Activated naive CD4-positive, alpha-beta T cell (primary cell): Measurements from ENCODE around the gene DNAAF8.

Experiments used
- DNase-seq, 4 experiments: peaks; one replicate each; lab custom pipeline; 2025; lab: John Stamatoyannopoulos, UW

Gene DNAAF8

DNA sequence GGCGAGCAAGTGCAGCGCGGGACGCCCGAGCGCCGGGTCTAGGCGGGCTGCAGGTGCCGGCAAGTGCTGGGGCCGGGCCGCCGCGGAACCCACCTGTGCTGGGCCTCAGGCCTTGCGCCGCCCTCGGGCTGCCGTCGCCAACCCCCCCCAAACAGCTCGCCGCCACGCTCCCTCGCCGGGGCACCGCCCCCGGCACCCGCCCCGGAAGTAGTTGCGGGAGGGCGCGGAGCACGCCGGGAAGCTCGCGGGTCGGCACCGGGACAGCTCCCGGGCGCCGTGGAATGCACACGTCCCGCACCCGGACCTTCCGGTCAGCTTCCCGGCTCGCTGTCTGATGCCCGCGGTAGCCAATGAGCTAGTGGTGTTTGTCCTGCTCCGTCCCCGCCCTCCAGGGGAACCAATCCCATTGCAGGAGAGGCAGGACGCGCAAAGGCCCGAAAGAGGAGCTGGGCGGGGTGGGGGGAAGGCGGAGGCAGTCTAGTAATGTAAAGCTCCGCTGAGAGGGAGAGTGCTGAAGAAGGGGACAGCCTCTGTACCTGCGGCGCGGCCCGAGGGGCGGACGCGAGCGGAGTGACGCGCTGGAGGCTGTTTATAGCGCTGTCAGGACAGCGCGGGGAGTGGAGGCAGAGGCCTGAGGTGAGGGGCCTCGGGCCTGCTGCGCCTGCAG, at the start of gene DNAAF8, which contains the start of gene ANKS3:
DNAAF8 (plus strand) TSS at position 475 of the 667 bp plus-strand sequence. CDS start 1,978 bp downstream, outside the sequence.
ANKS3 (minus strand) TSS at position 209 of the 667 bp plus-strand sequence. CDS start 4,122 bp downstream, outside the sequence.
- DNase-seq, result peak; percentile 47 to 75 (median 61)

DNA sequence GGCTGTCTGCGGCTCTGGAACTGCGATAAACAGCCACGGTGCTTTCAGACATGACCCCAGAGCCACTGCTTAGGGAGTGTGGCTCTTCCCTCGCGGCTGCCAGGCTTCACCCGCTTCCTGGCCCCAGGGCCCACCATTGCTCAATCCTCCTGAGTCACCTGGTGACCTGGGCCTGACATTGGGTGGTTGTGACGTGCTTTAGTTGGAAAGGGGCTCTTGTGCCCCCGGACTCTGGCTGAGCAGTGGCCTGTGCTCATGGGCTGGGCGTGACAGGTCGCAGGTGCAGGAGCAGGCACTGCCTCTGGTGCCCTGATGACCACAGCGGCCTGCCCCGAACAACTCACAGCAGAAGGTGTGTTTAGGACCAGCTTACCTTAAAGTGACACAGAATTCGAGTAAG, 49.6 kb upstream of the DNAAF8 start:
- DNase-seq, result no peak

DNA sequence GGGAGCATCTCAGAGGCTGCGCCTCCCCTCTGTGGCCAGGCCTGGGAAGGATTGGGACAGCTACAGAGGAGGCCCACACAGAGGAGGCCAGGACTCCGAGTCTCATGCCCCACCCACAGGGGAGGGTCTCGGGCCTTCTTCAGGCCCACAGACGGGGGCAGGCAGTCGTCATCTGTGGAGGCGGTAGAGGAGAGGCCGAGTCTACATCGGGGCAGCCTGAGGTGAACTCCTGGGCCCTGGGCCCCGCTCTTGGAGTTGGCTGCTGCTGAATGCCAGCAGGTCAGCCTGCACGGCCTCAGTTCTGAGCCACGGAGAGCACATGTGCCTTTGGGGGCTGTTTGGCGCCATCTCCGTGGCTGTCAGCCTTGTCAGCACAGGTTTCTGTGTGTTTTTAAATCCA, 49.0 kb upstream of the DNAAF8 start:
- DNase-seq, result no peak

DNA sequence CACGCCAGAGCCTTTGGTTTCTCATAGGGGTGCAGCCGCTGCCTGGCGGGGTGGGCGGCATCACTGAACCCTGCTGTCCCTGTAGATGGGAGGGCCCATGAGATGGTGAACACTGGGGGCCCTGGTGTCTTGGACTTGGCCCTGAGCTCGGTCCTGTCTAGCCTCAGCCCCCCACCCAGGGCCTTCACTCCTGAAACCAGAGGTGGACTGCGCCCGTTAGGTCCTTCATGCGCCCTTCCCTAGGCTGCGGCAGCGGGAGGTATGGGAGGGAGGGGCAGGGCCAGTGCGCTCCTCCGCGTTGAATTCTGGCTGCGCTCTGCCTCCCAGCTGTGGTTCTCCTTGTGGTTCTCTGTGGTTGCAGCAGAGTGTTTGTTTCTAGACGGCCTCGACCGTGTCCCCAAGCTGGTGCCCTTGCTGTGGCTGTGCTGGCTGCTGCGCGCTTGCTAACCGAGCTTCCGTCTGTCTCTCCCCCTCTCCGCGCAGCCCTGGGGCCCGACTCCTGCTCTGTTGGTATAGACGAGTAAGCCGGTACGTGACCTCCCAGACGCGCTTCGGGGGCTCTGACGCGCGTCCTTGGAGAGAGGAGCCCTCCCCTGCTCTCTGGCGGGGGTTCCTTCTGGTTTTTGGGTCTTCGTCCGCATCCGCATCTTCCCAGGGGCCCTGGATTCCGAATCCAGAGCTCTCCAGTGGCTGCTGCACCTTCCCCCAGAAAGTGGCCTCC, 48.4 kb upstream of the DNAAF8 start:
- no peak for DNase-seq

DNA sequence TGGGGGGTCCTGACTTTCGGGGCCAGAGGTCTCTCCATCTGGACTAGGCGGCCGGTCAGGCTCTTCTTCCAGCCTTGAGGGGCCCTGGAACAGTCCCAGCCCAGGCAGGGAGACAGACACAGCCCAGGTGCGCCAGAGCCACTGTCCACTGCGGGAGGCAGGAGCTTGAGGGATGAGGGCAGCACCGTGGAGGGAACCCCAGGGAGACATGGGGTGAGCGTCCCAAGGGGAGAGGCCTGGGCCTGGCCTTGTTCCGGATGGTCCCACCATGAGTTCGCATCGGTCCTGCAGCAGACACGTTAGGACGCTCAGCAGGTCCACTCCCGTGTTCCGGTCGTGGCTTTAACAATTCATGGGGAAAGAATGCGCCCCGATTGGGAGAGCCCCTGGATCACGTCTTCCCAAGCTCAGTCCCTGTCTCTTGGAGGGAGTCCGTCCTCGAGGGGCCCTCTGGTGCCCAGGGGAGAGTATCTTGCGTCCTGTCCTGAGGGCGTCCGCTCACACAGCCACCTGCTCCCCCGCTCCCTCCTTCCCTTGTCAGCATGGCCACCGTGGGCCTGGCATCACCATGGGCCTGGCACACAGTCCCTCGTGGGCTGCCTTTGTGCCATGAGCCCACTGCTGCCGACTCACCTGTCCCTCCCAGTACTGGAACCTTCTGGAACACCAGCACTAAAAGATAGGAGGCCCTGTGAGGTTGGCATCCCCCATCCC, 47.7 kb upstream of the DNAAF8 start:
- DNase-seq, result no peak

DNA sequence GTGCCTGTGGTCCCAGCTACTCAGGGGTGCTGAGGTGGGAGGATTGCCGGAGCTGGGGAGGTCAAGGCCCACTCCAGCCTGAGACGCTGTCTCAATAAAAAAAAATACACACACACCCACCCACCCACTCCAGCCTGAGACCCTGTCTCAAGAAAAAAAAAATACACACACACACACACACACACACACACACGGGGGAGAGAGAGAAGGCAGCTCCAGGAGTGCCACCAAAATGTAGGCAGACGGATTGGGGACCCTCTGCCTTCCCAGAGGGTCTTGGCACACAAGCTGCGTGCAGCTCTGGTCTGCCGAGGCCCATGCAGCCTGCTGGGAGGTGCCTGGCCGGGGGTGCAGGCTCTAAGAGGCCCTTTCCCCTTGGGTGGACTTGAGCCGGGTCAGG, 46.9 kb upstream of the DNAAF8 start:
- DNase-seq, result no peak

DNA sequence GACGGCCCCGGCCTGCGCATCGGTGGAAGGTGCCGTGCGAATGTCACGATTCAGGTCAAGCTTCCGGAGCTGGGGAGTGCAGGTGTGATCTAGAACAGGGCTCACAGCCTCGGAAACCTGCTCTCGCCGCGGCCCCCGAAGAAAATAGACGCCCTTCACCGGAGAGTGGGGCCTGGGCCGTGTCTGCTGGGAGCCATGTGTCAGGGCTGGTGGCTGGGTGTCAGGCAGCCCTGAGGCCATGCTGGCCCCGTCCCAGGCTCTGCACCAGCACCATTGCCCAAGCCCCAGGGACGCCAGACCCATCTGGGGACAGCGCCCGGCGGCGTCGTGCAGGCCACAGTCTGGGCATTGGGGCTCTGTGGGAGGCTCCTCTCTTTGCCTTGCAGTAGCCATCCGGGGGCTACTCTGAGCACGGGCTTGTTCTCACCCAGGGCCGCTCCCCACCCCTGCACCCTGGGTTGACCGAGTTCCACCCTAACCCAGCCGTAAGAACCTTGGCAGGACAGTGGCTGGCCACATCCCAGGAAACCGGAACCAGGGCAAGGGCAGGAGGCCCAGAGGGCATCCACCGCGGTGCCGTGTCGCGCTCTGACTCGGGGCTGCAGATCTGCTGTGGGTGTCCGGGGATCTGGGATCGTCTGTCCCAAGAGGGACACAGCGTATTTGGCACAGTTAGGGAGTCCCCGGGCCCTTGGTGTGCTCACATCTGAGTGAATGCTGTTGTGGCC, 46.2 kb upstream of the DNAAF8 start:
- DNase-seq, result no peak

DNA sequence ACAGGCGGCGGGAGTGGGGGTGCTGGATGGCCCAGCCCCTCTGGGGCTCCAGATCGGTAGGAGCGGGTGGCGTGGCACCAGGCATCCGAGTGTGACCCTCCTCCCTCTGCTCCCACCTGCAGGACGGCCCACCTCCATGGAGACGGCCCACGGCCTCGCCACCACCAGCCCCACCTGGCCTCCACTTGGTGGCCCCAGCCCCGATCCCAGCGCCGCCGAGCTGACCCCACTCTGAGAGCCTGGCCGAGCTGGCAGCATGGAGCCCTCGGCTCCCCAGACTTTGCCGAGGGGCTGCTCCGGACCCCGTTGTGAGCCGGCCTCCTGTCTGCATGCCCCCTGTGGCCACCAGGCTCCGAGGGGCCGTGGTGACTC, 45.7 kb upstream of the DNAAF8 start:
- no peak for DNase-seq

DNA sequence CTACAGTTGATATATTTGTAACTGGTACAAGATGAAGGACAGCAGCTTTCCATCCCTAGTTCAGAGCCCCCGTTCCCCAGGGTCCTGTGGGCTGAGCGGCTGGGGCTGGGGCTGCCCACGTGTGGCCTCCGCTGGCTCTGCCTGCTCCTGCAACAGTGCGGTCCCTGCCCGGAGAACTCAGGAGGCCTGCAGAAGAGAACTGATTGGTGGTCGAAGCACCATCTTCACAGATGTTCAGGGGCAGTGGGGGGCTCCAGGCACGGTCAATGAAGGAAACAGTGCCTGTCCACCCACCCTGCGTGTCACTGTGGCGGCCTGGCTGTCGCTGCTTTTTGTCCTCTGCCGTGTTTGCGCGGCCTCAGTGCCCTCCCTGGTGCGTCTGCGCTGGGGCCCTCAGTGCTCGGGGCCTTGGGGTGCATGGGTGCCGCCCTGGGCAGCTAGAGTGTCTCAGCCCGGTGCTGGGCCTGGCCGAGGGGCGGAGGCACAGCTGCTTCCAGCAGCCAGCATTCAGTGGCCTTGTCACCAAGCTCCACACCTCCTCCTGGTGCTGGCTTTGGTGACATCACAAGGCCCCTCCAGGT, 45.2 kb upstream of the DNAAF8 start:
- no peak for DNase-seq

DNA sequence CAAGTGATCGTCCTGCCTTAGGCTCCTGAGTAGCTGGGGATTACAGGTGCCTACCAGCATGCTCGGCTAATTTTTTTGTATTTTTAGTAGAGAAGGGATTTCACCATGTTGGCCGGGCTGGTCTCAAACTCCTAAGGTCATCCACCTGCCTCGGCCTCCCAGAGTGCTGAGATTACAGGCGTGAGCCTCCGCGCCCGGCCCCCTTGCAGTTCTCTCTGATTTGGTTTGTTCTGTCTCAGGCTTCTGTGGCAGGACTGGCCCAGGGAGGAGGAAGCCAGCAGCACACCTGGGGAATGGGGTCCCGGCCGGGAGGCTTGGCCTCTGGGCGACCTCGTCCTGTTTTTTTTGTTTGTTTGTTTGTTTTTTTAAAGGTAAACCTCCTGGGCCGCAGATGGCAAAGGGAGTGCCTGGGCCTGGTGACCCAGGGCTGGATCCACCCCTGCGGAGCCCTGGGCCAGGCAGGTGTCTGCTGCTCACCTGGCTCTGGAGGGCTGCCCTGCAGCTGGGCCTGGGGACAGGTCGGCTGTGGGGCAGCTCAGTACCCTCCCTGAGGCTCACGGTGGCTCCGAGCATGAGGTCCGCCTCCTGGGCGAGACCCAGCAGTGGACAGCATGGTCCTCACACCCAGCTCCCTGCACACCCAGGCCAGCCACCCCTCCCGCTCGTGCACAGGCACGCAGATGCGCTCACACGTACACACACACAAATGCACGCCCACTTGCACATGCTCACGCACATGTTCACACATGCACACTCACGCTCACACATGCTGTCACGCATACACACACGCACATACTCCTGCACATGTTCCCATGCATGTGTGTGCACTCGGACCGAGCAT, 44.3 kb upstream of the DNAAF8 start:
- no peak for DNase-seq

DNA sequence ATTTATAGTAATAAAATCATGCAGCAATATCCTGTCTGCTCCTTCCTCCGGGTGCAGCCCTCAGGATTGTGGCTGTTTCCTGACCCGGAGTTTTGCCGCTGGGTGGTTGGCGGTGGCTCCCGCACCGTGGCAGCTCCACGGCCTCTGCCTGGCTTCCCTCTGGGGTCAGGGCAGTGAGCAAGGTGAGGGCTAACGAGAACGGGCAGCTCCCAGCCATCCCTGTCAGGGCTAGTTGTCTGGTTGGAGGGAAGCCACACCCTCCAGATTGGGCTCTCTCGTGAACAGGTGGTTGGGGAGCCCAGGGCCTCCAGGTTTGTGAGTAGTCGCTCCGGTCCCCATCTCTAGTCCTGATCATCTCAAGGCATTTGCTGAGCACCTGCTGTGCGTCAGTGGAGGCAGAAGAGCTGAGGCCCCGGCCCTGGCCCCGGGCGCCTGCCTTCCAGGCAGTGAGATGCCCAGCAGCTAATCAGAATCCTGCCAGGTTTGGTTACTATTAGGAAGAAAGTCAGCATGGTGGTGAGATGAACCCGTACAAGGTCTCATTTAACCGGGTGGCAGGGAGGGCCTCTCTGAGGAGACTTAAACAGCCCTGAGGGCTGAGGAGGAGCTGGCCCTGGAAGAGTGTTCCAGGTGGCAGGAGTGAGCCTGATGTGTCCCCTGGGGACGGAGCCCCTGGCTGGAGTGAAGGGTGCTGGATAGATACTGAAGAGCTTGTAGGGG, 43.2 kb upstream of the DNAAF8 start:
- DNase-seq, result no peak

DNA sequence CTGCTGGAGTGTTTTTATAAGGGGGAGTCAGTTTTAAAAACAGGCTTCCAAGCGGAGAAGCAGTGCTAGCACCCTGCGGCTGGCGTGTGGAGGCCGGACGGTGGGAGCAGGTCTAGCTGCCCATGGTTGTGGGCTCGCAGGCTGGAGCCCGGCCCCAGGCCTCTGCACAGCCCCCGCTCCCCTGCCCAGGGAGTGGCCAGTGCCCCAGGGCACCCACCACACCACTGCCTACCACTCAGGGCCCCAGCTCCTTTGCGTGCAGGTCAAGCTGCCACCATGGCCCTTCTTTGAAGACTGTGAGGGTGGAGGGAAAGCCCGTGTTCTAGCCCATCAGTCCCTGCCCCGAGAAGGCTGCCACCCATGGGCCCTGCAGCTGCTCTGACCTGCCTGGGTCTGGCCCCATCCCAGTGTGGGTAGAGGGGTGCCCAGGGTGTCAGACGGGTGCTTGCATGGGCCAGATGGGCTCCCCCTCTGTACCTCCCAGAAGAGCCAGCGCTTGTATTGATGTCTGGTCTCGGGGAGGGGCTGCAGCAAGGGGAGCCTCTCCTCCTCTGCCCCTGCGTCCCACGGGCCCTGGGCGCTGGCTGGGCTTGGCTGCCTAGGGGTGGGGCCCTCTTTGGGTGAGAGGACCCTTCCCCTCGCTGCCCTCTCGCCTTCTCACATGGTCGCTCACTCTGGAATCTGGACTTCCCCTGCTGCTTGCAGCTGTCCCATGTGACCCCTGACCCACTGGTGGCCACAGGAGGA, 42.5 kb upstream of the DNAAF8 start:
- DNase-seq, result no peak

DNA sequence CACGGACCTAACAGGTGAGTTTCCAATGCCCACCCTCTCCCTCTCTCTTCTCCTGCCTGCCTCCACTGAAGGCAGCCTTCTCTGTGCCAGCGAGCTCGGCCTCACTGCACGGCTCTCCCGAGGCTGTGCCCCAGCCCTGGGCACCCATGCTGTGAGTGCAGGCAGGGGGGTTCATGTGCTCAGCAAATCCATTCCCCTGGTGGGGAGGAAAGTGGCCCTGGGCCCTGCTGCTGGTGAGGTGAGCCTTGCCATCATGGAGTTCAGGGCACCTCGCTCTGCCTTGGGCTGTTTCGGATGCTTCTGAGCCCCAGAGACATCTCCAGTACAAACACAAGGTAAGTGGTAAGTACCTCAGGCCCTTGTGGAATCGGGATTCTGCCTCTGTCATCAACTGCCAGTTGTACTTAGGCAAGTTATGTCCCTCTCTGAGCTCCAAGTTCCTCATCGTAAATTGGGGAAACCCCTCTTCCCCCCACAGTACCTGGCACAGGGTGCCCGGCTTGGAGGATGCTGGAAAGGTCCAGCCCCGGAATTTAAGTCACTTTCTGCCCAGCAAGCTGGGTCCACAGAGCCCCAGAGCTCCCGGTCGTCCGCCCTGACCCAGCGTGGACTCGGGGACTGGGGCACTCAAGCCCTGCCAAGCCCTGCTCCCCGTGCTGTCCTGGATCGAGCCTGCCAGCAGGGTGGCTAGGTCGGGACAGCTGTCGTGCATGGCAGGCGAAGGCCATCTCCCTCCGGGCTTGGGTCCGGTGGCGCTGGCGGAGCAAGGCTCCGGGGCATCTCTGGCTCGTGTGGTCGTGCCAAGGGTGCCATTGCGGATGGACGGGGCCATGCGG, 41.7 kb upstream of the DNAAF8 start:
- DNase-seq, result no peak

DNA sequence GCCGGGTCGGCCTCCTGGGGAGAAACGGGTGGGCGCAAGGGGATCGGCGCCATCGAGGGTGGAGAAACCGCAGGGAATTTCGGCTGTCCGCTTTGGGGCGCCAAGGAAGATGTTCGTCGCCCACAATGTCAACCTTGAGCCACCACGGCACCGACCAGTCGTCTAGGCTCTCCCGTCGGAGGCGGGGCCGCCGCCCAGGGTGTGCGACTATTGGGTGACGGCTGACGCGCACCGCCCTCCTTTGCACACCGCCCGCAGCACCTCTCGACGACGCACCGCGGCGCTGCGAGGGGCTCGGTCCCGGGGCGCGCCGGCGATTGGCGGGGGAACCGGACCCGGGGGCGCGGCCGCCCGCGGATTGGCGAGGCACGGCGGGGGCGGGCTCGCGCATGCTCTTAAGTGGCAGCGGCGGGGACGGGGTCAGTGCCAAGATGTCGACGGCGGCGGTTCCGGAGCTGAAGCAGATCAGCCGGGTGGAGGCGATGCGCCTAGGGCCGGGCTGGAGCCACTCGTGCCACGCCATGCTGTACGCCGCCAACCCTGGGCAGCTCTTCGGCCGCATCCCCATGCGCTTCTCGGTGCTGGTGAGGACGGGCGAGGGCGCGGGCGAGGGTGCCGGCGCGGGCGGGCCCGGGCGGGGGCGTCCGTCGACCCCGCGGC, 40.9 kb upstream of the DNAAF8 start, which contains the start of gene NUDT16L1:
NUDT16L1 (plus strand) TSS at position 267 of the 660 bp plus-strand sequence; CDS start at position 432, 165 bp downstream.
- peak; percentile 91 to 98 (median 94) for DNase-seq

DNA sequence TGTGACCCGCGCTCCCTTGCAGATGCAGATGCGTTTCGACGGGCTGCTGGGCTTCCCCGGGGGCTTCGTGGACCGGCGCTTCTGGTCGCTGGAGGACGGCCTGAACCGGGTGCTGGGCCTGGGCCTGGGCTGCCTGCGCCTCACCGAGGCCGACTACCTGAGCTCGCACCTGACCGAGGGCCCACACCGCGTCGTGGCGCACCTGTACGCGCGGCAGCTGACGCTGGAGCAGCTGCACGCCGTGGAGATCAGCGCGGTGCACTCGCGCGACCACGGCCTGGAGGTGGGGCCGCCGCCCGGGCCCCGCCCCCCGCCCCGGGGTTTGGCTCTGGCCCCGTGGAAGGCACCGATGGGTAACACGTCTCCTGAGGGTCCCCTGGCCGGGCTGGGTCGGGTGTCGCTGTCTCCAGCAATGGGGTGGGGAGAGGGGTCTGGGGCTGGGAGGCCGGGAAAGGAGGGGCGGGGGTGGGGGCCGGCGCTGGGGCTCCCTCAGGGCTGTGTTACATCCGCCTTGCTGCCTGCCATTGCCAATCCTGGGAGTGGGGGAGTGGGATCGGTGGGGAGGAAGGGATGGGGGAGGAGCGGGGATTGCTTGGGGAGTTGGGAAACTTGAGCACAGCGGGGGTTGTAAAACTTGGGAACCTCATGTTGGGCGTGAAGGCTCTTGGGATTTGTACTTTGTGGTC, 40.2 kb upstream of the DNAAF8 start:
- peak in 1 of 4 experiments; percentile 50 for DNase-seq

DNA sequence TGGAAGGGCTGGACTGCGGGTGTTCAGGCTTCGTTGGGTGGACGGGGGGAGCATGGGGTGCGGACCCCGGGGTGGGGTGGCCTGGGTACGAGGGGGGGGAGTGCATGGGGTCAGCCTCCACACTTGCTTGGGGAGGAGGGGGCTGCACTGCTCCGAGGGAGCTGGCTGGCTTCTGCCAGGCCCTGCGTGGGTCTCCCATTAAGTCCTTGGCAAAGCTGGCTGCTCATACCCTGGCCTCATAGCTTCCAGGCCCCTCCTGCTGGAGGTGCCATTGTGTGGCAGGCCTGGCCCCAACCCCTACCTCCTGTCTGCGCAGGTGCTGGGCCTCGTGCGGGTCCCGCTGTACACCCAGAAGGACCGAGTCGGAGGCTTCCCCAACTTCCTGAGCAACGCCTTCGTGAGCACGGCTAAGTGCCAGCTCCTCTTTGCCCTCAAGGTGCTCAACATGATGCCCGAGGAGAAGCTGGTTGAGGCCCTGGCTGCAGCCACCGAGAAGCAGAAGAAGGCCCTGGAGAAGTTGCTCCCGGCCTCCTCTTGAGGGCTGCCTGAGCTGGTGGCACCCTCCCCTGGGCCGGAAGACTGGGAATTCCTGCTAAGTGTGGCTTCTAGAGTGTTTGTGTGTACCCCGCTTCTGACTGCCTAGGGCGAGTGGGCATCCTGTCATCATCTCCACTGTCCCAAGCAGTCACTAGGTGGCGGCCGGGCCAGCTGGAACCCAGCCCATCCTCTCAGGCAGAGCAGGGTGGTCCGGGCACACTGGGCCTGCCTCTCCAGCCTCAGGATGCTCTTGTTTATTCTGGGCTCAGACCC, 39.5 kb upstream of the DNAAF8 start:
- DNase-seq, result no peak
